Renal cortex interstitium (tissue), 11 donors: ENCODE data around the gene PHB1. TPM values are rescaled to one million over a fixed set of nuclear protein-coding genes. Genes with fewer than 3 reads are reported as not detected.
"Not testable (repeated sequence)": the region's sequence is repeated elsewhere in the genome, so short reads cannot be mapped to it uniquely, and the experiment has no call there.

Experiments used
- DNase-seq, 11 donors: peaks; one replicate each; pipeline ENCODE4 v3.0.0-alpha.2; 2013; ENCODE audit warnings: low read depth in 9 of 11, low spot score in 4 of 11; ENCODE audit errors: extremely low read depth in 1 of 11
- polyA plus RNA-seq, 3 donors: library from polyadenylated mRNA; unstranded; fragments of 120-200 nt; gene quantifications; one replicate each; pipeline ENCODE4 v1.2.1, GENCODE V29; 2013; ENCODE audit not compliant: insufficient read length in 3 of 3

The PHB1 gene
- polyA plus RNA-seq, 3 donors = 225 to 247 (median 234) TPM

DNA sequence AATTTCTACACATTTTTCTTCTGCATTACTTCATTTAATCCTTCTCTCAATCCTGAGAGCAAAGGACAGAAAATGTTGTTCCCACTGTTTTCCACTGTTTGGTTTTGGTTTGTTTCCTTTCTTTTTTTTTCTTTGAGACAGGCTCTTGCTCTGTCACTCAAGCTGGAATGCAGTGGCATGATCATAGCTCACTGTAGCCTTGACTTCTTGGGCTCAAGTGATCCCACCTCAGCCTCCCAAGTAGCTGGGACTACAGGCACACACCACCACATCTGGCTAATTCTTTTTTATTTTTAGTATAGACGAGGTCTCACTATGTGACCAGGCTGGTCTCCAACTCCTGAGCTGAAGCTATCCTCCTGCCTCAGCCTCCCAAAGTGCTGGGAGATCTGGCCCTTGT, 45.6 kb downstream of the PHB1 start:
- DNase-seq = no peak

DNA sequence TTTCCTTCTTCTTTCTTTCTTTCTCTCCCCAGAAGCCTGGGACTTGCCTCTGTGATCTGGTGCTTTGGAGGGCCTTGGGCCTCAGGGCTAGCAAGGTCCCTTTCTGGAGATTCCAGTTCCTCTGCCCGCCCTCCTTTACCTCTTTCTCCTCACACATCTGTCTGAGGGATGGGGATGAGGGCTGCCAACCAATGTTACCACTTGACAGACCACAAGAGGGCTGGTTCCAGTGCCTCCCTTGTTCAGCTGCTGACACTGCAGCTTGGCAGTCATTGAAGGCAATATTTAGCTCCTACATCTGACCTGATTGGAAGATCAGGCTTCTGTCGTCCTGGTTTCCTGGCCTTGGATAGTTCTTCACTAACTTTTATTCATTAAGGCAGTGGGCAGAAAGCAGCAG, 49.0 kb downstream of the PHB1 start:
- DNase-seq = no peak

DNA sequence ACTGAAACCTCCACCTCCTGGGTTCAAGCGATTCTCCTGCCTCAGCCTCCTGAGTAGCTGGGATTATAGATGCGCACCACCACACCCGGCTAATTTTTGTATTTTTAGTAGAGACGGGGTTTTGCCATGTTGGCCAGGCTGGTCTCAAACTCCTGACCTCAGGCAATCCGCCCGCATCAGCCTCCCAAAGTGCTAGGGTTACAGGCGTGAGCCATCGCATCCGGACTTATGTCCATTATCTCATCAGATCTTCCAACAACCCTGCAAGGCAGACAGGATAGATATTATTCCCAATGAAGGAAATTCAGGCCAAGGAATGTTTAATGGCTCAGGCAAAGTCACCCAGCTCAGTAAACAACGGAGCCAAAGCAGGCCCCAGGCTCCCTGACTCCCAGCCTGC, 49.6 kb downstream of the PHB1 start:
- not testable (repeated sequence) for DNase-seq

DNA sequence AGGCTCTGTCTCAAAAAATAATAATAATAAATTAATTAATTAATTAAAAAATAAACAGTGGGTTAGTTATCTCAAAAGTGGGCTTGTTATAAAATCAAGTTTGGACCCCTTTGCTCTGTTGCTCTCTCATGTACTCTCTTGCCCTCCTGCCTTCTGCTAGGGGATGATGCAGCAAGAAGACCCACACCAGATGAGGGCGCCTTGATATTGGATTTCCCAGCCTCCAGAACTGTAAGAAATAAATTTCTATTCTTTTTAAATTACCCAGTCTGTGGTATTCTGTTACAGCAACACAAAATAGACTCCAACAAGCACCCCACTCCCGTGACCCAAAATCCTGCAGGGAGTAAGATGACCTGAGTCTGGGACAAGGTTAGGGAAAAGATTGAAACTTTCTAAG, 50.6 kb downstream of the PHB1 start:
- DNase-seq = no peak

DNA sequence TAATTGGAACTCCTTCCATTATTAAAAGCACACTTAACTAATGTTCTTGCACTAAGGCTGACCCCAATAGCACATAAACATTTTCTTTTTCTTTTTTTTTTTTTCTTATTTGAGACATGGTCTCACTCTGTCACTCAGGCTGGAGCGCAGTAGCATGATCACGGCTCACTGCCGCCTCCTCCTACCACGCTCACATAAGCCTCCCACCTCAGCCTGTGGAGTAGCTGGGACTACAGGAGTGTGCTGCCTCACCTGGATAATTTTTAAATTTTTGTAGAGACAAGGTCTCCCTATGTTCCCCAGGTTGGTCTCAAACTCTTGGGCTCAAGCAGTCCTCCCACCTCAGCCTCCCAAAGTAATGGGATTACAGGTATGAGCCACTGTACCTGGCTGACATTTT, 51.4 kb downstream of the PHB1 start:
- no peak for DNase-seq

DNA sequence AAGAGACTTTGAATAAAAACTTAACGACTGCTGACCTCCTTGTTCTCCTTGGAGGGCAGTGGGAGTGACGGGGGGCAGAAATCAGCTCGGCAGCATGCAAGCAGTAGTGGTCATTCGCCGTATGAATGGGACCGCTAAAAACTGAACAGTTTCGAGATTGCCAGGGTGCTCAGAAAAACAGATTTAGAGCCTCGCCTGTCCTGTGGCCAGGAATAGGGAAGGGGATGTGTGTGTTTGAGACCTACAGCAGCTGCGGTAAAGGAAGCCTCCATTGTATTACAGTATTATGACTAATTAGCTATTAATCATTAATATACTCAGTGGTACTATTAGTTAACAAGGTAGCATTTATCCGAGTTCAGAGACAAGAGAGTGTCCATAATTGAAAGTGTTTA, 52.0 kb downstream of the PHB1 start:
- DNase-seq = no peak

DNA sequence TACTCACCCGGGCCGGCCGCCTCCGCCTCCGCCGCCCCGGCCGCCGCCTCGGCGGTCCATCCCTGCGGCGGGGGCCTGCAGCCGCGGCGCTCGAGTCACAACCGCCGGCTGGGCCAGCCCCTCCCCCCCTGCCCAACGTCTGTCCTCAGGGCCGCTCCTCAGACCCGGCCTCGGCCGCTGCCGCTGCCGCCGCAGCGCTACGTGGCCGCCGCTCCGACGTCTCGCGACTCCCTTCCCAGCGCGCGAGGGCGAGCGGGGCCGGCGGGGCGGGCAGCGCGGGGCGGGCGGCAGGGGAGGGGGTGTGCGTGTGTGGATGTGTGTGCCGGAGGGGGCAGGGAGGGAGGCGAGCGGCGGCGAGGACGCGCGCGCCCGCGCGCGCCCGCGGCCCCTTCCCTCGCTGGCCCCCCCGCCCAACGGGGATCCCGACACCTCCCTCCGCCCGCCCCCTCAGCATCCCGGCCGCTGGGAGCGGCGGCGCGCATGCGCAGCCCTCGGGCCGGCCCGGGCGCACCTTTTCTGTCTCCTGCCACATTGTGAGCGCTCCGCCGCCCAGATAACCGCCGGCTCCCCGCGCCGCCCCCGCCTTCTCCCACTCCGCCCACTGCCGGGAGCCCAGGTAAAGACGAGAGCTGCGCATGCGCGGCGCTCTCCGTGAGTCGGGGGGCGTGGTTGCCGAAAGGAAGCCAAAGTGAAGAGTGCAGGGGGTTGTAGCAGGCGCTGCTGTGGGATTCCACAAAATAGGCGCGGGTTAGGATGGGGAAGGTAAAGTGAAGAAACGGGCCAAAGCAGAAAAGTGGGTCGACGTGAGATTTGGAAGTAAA, 52.6 kb downstream of the PHB1 start, which contains the start of gene ZNF652:
Gene ZNF652 (minus strand): TSS at position 349 of the 821 bp plus-strand sequence. CDS start 44,525 bp downstream, outside the sequence.
- DNase-seq = peak; percentile 79 to 93 (median 86)

DNA sequence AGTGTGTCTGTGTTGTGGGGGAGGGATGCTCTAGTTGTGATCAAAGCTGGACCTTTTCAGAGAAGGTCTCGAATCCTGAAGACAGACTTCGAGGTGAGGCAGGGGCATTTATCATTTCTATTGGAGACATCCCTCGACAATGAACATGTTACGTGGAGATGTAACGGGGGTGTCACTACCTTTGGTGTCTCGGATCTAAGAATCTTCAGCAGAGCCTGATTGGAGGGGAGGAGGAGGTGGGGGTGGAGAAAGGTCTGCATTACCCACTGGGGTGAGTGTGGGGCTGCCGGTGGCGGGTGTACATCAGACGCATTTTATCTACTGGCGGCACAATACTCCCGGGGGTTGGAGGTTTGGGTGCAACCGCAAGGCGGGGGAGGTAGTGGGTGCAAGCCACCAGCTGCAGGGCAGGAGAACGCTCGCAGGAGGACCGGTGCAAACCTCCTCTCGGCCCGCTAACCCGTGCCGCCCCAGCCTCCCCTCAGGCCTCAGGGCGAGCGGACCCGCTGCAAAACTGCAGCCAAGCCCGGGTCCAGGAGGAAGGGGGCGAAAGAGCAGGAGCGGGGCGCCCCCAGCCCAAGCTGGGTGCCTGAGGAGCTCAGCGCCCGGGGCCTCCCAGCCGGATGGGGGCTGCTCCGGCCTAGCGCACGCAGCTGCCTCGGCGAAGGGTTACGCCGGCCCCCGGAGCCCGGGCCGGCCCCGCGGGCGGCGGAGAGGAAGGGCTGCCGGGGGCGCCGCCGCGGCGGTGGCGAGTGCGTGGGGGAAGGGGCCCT, 53.4 kb downstream of the PHB1 start:
- DNase-seq = peak in 1 of 11 donors; percentile 33

DNA sequence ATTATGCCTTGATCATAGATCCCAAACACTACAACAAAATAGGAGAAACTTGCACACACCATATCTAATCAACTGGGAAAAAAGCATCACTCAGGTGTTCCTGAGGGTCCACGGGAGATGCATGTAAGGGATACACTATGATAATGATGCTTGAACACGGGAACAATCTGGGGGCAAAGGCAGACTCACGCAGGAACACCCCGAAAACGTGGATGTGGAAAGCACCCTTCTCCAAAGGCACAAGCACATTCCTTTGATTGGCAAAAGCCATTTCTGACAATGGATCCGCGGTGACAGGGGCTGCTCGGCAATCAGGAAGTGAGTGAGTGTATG, 53.9 kb downstream of the PHB1 start:
- DNase-seq = no peak

DNA sequence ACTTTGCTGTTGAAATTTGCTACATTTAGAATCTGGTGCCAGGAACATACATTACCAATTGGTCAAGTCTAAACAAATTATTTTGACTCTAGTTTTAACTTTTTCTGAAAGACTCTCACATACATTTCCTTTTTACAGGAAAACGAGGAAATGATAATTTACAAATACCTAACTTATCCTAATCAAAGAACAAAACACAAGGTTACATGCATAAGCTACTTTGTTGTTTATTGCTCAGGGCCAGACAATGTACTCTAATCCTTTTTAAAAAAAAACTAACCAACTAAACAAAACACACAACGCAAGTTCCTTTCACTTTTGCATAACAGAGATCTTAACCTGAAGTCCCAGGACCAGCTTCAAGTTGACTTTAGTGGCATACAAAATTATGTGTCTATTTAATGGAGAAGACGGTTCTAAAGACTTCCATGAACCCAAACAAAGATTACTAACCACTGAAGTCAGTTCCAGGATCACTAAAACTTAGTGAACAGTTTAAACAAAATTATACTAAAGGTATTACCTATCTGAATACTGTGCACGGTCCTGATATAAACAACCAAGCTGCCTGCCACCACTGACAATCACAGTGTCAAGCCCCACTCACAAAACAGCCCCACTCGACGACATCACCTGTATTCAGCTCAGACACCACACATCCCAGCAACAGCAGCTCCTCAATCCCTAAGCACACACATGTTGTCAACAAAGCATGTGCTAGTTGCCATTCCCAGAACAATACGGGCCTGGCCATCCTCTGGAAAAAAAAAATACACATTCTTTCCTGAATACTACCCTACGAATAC, 54.5 kb downstream of the PHB1 start:
- no peak for DNase-seq

DNA sequence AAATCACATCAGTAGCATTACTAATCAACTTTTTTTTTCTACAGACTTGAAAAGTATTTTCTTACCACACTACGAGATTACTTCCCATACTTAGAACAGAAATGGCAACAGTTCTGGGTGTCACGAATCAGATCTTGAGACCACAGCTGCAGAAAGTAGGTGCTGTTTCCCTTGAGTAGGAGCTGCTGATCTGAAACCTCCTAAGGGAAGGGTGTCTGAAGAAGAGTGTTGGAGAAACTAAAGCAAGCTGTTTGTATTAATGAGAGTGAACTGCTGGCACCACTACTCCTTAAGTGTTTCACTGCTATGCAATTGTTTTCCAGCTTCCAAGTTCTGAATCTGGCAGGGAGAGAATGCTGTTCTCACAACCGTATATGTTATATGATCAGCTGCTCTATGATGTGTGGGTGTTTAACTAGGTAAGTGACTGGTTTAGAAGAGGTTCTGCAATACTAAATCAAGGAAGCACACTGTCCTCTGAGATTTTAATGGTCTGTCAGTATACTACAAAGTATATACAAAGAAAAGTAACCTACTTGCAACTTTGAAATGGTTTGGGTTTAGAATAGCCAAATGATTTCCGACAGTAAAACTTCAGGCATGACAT, 55.9 kb downstream of the PHB1 start:
- no peak for DNase-seq

DNA sequence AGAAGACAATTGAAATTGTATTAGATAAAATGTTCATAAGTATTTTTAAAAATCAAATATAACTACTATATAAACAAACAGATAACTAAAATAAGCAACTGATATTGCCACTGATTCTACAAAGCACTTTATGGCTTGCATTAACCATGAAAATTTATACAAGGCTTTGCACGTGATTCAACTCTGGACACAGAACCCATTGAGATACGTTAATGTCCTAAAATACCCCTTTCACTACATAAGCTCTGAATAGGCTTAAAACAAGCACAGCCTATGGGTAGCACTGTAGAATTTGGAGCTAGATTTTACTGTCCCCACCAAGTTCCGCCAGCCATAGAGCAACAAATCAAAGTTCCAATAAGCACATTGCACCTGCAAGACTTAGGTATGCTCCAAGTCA, 57.2 kb downstream of the PHB1 start:
- DNase-seq = no peak

DNA sequence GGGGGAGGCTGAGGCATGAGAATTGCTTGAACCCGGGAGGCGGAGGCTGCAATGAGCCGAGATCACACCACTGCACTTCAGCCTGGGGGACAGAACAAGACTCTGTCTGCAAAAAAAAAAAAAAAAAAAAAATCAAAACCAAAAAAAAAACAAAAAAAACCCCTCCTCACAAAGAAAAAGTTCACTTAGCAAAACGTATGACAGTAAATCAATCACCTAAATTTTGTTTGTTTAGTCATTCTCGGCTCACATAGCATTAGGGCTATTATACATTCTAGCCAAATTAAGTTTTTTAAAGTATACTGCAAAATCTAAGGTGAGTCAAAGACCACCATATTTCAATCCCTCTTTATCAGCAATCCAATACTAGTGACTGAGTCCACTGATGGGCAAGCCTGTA, 58.4 kb downstream of the PHB1 start:
- DNase-seq = no peak

Other genes with a start within 250 kb of the PHB1 start
- 1 to 10 TPM; 1.3 to 2.0 (median 1.9) TPM for gene GNGT2, start 204.3 kb downstream of the PHB1 start, polyA plus RNA-seq
- gene ABI3, start 204.2 kb downstream of the PHB1 start, polyA plus RNA-seq = 1 to 10 TPM; 3.8 to 5.6 (median 4.5) TPM
- 1 to 10 TPM; 1.8 to 2.1 (median 1.9) TPM for gene PHOSPHO1, start 184.1 kb downstream of the PHB1 start, polyA plus RNA-seq
- 10 to 100 TPM; 26.2 to 30.4 (median 29.3) TPM for gene ZNF652, start 52.6 kb downstream of the PHB1 start, polyA plus RNA-seq
- 1 to 10 TPM; 4.1 to 8.6 (median 4.5) TPM for gene NGFR, start 80.4 kb upstream of the PHB1 start, polyA plus RNA-seq
- 1 to 10 TPM in 2 of 3 donors, under 1 TPM in 1; 0.90 to 1.2 (median 1.0) TPM for gene NXPH3, start 161.0 kb upstream of the PHB1 start, polyA plus RNA-seq